Measurements from ENCODE around the gene ZNF324.
"Not testable (repeated sequence)": the region's sequence is repeated elsewhere in the genome, so short reads cannot be mapped to it uniquely, and the experiment has no call there.

Gene ZNF324

DNA sequence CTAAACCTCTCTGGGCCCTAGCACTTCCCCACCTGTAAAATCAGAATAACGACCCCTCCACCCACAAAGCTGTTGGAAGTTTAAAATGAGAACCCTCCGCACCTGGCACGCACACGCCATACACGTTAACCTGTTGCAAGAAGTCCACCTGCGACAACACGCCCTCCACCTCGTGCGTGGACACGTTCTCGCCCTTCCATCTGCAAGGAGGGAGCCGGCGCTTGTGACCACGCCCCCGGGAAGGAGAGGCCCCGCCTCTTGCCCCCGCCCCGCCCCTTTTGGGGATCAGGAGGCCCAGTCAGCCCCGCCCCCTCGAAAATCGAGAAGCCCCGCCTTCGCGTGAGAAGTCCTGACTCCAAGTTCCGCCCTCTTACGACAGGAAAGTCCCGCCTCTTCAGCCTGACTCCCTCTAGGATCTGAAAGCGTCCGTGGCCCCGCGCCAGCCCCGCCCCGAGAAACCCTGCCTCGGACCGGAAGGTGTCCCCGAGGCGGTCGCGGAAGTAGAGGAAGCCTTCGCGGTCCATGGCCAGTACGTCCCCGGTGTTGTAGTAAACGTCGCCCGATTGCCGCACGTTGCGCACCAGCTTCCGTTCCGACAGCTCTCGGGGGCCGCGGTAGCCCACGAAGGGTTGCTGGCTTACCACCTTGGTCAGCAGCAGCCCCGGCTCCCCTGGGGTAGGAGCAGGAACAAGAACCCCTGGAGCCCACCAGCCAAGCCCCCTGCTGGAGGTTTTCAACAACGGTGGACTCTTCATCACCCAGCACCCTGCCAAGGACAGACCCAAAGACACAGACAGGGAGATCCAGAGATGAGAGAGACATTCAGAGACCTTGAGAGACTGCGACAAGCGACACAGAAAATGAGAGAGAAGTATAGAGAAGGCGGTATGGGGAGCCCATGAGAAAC, 32.4 kb downstream of the ZNF324 start:
- peak; percentile 99 for DNase-seq (ENCODE audit: low spot score)
- CTCF ChIA-PET: interaction anchor here (0.6 to 1.1 kb wide), 3 partner anchors 10 to 277 kb away, joined by 3 read pairs; partner anchors contain the start of gene ZBTB45
- POLR2A ChIA-PET (ENCODE audit: low non-redundant PET): no interaction called here
- TF ChIP-seq, protein P1, sequence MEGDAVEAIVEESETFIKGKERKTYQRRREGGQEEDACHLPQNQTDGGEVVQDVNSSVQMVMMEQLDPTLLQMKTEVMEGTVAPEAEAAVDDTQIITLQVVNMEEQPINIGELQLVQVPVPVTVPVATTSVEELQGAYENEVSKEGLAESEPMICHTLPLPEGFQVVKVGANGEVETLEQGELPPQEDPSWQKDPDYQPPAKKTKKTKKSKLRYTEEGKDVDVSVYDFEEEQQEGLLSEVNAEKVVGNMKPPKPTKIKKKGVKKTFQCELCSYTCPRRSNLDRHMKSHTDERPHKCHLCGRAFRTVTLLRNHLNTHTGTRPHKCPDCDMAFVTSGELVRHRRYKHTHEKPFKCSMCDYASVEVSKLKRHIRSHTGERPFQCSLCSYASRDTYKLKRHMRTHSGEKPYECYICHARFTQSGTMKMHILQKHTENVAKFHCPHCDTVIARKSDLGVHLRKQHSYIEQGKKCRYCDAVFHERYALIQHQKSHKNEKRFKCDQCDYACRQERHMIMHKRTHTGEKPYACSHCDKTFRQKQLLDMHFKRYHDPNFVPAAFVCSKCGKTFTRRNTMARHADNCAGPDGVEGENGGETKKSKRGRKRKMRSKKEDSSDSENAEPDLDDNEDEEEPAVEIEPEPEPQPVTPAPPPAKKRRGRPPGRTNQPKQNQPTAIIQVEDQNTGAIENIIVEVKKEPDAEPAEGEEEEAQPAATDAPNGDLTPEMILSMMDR (conservative IDR thresholded peaks at IDR 0.05; ENCODE audit: low read depth): no peak
- peak overlapping the region; percentile 81 for H3K27ac ChIP-seq

DNA sequence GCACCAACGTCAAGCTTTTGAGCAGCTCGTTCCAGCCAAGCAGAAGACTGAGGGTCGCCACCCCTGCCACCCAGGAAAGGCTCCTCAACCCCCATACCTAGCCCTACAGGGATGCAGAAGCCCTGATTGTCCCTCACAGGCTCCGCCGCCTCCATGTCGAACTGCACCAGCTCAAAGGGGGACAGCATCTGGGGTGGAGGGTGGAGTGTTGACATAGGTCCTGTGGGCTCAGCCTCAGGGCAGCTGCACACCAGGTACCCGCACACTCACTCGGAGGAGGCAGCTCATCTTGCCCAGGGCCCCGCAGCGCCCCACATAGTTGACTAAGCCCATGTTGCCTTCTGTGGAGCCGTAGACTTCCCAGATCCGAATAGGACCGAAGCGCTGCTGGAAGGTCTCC, 33.4 kb downstream of the ZNF324 start:
- no peak for DNase-seq (ENCODE audit: low spot score)
- H3K27ac ChIP-seq: peak overlapping the region; percentile 81
- POLR2A ChIA-PET (ENCODE audit: low non-redundant PET): interaction anchor here (0.8 kb wide), 1 partner anchor 14 kb away, joined by 3 read pairs; no protein-coding TSS in a partner anchor
- CTCF ChIA-PET: interaction anchor here (0.6 to 0.7 kb wide), 3 partner anchors 14 to 278 kb away, joined by 3 to 4 read pairs (median 3); partner anchors contain the start of gene ZBTB45
- TF ChIP-seq, protein P1 (conservative IDR thresholded peaks at IDR 0.05; ENCODE audit: low read depth): no peak

DNA sequence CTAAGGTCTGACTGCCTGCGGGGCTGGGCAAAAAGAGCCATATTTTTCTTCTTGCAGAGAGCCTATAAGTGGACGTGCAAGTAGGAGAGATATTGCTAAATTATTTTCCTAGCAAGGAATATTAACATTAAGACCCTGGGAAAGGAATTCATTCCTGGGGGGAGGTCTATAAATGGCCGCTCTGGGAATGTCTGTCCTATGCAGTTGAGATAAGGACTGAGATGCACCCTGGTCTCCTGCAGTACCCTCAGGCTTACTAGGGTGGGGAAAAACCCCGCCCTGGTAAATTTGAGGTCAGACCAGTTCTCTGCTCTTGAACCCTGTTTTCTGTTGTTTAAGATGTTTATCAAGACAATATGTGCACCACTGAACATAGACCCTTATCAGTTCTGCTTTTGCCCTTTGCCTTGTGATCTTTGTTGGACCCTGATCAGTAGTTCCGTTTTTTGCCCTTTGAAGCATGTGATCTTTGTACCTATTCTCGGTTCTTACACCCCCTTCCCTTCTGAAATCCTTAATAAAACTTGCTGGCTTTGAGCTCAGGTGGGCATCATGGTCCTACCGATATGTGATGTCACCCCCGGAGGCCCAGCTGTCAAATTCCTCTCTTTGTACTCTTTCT, 40.8 kb downstream of the ZNF324 start:
- DNase-seq (ENCODE audit: low spot score); POLR2A ChIA-PET (ENCODE audit: low non-redundant PET); H3K27ac ChIP-seq; CTCF ChIA-PET: not testable (repeated sequence)

DNA sequence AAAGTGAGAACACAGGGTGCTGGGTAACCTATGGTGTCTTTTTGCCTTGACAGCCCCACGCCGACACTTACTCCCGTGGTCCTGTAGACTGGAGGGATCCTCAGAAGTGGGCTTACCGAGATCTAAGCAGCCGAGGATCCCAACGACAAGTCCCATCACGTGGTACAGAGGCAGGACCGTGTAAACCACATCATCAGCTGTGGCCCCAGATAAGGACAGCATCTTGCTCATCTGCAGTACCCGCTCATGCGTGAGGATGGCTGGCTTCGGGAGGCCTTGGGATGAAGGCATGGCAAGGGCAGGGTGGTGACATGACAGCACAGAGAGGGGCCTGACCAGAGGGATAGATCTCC, 42.8 kb downstream of the ZNF324 start:
- ChIA-PET CTCF (interaction anchor here (0.6 kb wide), 1 partner anchor 9 kb away, joined by 4 read pairs; no protein-coding TSS in a partner anchor), POLR2A (ENCODE audit: low non-redundant PET) (no interaction called here)
- TF ChIP-seq, protein P1 (conservative IDR thresholded peaks at IDR 0.05; ENCODE audit: low read depth): no peak
- DNase-seq (ENCODE audit: low spot score): no peak
- H3K27ac ChIP-seq: no peak overlapping the region

DNA sequence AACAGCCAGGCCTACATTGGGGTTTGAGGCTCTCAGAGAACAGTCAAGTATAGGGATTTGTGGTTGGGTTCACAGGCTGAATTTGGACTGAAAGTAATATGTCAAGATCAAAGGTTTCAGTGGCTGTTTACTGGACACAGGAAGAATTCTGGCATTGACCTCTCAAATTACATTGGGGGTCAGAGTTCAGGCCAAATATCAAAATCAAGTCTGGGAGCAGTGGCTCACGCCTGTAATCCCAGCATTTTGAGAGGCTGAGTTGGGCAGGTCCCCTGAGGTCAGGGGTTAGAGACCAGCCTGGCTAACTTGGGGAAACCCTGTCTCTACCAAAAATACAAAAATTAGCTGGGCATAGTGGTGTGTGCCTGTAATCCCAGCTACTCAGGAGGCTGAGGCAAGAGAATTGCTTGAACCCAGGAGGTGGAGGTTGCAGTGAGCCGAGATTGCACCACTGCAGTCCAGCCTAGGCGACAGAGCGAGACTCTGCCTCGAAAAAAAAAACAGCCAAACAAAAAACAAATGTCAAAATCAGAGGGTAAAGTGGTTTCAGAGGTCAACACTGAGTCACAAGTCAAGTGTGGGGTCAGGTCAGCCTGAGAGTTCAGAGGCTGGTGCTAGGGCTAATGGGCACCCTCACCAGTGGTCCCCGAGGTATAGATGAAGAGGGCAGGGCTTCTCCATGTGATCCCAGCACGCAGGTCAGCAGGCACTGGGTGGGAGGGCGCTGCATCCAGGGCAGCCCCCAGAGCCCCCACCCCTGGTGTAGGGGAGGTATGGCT, 43.4 kb downstream of the ZNF324 start:
- ChIA-PET CTCF (no interaction called here), POLR2A (ENCODE audit: low non-redundant PET) (no interaction called here)
- TF ChIP-seq, protein P1 (conservative IDR thresholded peaks at IDR 0.05; ENCODE audit: low read depth): no peak
- DNase-seq (ENCODE audit: low spot score): no peak
- H3K27ac ChIP-seq: no peak overlapping the region

DNA sequence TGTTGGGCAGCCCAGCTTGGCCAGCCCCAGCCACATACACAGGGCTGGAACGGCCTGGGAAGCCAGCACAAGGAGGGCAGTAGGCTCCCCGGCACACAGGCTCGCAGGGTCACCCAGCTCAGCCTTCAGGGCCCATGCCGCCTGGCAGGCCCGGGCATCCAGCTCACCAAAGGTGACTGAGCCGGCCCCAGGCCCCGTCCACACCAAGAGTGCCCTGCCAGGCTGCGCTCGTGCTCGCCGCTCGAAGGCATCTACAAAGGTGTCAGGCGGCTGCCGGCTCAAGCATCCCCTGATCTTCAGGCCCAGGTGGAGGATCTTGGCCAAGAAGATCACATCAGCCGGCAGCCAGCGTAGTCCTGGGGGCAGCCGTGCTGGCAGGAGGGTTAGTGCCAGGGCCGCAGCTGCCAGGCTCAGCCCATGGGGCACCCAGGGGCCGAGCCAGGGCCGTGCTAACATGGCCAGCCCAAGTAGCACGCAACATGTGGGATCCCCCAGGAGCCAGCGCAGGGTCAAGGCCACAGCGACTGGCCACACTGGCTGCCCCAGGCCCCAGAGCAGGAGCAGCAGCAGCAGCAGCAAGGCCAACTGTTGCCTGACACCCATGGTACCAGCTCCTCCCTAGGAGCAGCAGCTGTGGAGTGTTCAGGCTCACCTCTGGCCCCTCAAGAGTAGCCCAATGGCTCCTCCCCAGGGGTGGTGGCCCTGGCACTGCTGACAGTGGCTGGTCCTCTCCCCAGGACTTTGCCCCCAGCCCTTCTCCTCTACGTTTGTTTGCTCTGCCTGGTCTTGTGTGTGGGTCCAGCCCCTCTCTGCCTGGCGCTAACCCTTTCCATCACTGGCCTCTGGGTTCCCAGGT, 44.7 kb downstream of the ZNF324 start, which contains the start of gene SLC27A5:
Gene SLC27A5, minus strand, starts transcription at position 640 of the 856 bp plus-strand sequence. Its CDS starts 37 bp downstream, at position 603.
- ChIA-PET POLR2A (ENCODE audit: low non-redundant PET) (interaction anchor here (1.0 kb wide), 1 partner anchor 46 kb away, joined by 3 read pairs; no protein-coding TSS in a partner anchor), CTCF (no interaction called here)
- 0 out of 2 replicates have a peak within 1 kb of the TSS, but pooled peaks have one; percentile 77 for H3K27ac ChIP-seq
- TF ChIP-seq, protein P1 (conservative IDR thresholded peaks at IDR 0.05; ENCODE audit: low read depth): no peak
- DNase-seq (ENCODE audit: low spot score): no peak
